MCF 10A (cell line): Measurements from ENCODE around the gene FOLR2. TPM values are rescaled to one million over a fixed set of nuclear protein-coding genes. Genes with fewer than 3 reads are reported as not detected.

ENCODE experiments used
- BruUV-seq: library from RNA; stranded (reverse); fragments of 400-500 nt; replicated peaks from 2 replicates; lab custom pipeline; 2021; lab: Mats Ljungman, UMichigan
- CTCF ChIA-PET: fragments of 300-600 bp; sonication (Branson Sonifier 250); formaldehyde crosslinking; extraction: SDS; loops from one replicate; lab custom pipeline; 2021; ENCODE audit warnings: antibody characterized with exemption, inconsistent platforms; lab: Yijun Ruan, JAX
- POLR2A ChIA-PET: fragments of 300-600, 350-650 bp; sonication (Branson Sonifier 250); formaldehyde crosslinking; extraction: SDS; loops from one replicate; lab custom pipeline; 2020; ENCODE audit warnings: antibody characterized with exemption, inconsistent platforms; lab: Yijun Ruan, JAX
- DNase-seq: peaks from one replicate; pipeline ENCODE4 v3.0.0-alpha.2; 2018; ENCODE audit not compliant: unreplicated experiment
- H3K27ac Mint-ChIP-seq: one replicate; pipeline ENCODE4 v1.8.0; 2022; ENCODE audit warnings: mild to moderate bottlenecking, low read depth, mixed read lengths; ENCODE audit not compliant: unreplicated experiment
- H3K27me3 Mint-ChIP-seq: one replicate; pipeline ENCODE4 v1.8.0; 2022; ENCODE audit warnings: mixed read lengths; ENCODE audit not compliant: insufficient read depth, unreplicated experiment
- H3K36me3 Mint-ChIP-seq: one replicate; pipeline ENCODE4 v1.8.0; 2022; ENCODE audit warnings: mild to moderate bottlenecking, moderate library complexity, mixed read lengths; ENCODE audit not compliant: insufficient read depth, unreplicated experiment
- H3K4me1 Mint-ChIP-seq: one replicate; pipeline ENCODE4 v1.8.0; 2022; ENCODE audit warnings: mixed read lengths; ENCODE audit not compliant: insufficient read depth, unreplicated experiment
- H3K4me3 Mint-ChIP-seq: one replicate; pipeline ENCODE4 v1.8.0; 2022; ENCODE audit warnings: mild to moderate bottlenecking, moderate library complexity, mixed read lengths; ENCODE audit not compliant: unreplicated experiment
- H3K9me3 Mint-ChIP-seq: one replicate; pipeline ENCODE4 v1.8.0; 2022; ENCODE audit warnings: mixed read lengths; ENCODE audit not compliant: unreplicated experiment
- intact Hi-C: fragments of 100-400 bp; cut with micrococcal nuclease; formaldehyde crosslinking; loops from 2 replicates; pipeline ENCODE4 v1.14.1; 2022
- total RNA-seq: library from RNA; stranded (reverse); gene quantifications from 2 replicates; pipeline ENCODE4 v1.2.3, GENCODE V29; 2022
- TF ChIP-seq, protein P1 (sequence below): fragments of 200-600 bp; IDR thresholded peaks from one replicate; pipeline ENCODE4 v1.8.0; 2022; ENCODE audit warnings: antibody characterized with exemption, mild to moderate bottlenecking; ENCODE audit not compliant: unreplicated experiment

FOLR2 gene
- total RNA-seq, 1 experiment from 2014 or later = not detected

- ChIA-PET POLR2A (interaction anchor here (0.6 kb wide), 1 partner anchor 161 kb away, joined by 4 read pairs; no protein-coding TSS in a partner anchor), CTCF (interaction anchor here (0.6 to 0.8 kb wide), 3 partner anchors 8 to 121 kb away, joined by 3 to 4 read pairs (median 3); no protein-coding TSS in a partner anchor)
- H3K4me3 Mint-ChIP-seq = no peak overlapping the region
- peaks cover 56% of the 10 kb centered on the region for H3K36me3 Mint-ChIP-seq
- intact Hi-C loops = no loop called here
- H3K27ac Mint-ChIP-seq = no peak overlapping the region
- H3K27me3 Mint-ChIP-seq = no peaks in the 10 kb centered on the region
- no peak for DNase-seq
- no peaks in the 10 kb centered on the region for H3K9me3 Mint-ChIP-seq
- peaks cover 7% of the 10 kb centered on the region for H3K4me1 Mint-ChIP-seq
- TF ChIP-seq, protein P1, sequence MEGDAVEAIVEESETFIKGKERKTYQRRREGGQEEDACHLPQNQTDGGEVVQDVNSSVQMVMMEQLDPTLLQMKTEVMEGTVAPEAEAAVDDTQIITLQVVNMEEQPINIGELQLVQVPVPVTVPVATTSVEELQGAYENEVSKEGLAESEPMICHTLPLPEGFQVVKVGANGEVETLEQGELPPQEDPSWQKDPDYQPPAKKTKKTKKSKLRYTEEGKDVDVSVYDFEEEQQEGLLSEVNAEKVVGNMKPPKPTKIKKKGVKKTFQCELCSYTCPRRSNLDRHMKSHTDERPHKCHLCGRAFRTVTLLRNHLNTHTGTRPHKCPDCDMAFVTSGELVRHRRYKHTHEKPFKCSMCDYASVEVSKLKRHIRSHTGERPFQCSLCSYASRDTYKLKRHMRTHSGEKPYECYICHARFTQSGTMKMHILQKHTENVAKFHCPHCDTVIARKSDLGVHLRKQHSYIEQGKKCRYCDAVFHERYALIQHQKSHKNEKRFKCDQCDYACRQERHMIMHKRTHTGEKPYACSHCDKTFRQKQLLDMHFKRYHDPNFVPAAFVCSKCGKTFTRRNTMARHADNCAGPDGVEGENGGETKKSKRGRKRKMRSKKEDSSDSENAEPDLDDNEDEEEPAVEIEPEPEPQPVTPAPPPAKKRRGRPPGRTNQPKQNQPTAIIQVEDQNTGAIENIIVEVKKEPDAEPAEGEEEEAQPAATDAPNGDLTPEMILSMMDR = no peak
- BruUV-seq = TSS peak; percentile 6
These were observed 13.6 kb downstream of the FOLR2 start for GRCh38 chr11:72229925-72230763.

GRCh38 chr11:72230764-72231365 lies 14.3 kb downstream of the FOLR2 start:
- Mint-ChIP-seq H3K4me1 (no peaks in the 10 kb centered on the region), H3K36me3 (peaks cover 57% of the 10 kb centered on the region), H3K4me3 (no peak overlapping the region), H3K9me3 (no peaks in the 10 kb centered on the region), H3K27ac (no peak overlapping the region), H3K27me3 (no peaks in the 10 kb centered on the region)
- ChIA-PET POLR2A (interaction anchor here (0.6 kb wide), 1 partner anchor 161 kb away, joined by 4 read pairs; no protein-coding TSS in a partner anchor), CTCF (interaction anchor here (0.6 kb wide), 1 partner anchor 120 kb away, joined by 3 read pairs; no protein-coding TSS in a partner anchor)
- intact Hi-C loops = no loop called here
- TF ChIP-seq, protein P1 = no peak
- no TSS peak for BruUV-seq
- no peak for DNase-seq

- no peaks in the 10 kb centered on the region for H3K4me1 Mint-ChIP-seq
- POLR2A ChIA-PET = no interaction called here
These were observed 15.0 kb downstream of the FOLR2 start for GRCh38 chr11:72231396-72232259.

More at GRCh38 chr11:72231396-72232259, 15.0 kb downstream of the FOLR2 start:
- Mint-ChIP-seq H3K36me3 (peaks cover 63% of the 10 kb centered on the region), H3K27me3 (no peaks in the 10 kb centered on the region), H3K9me3 (no peaks in the 10 kb centered on the region), H3K27ac (no peak overlapping the region), H3K4me3 (no peak overlapping the region)
- TF ChIP-seq, protein P1 = no peak
- intact Hi-C loops = no loop called here
- CTCF ChIA-PET = no interaction called here
- no peak for DNase-seq
- no TSS peak for BruUV-seq
